Keratinocyte (primary cell): Measurements from ENCODE around the gene CPNE4.

ENCODE experiments used
- CTCF ChIP-seq, 3 experiments: IDR thresholded peaks in 1 of 3; conservative IDR thresholded peaks in 1 of 3; optimal IDR thresholded peaks in 1 of 3; 2 replicates in 2 of 3; 3 replicates in 1 of 3; pipeline versions ENCODE3 to v1.5.1; 2011; ENCODE audit warnings: low read length in 3 of 3, mild to moderate bottlenecking in 3 of 3, moderate library complexity in 2 of 3, control low read depth in 1 of 3, inconsistent platforms in 1 of 3; ENCODE audit not compliant: insufficient read depth in 2 of 3; ENCODE audit errors: extremely low read depth in 1 of 3
- EZH2 ChIP-seq: IDR thresholded peaks from one replicate; pipeline ENCODE4 v1.6.1; 2012; ENCODE audit warnings: inconsistent platforms, mild to moderate bottlenecking, low read length, moderate library complexity

GRCh38 chr3:132037581-132037980 lies 2.8 kb upstream of the CPNE4 start:
- TF ChIP-seq CTCF (optimal IDR thresholded peaks at IDR 0.05 in 1 of 3, IDR thresholded peaks at IDR 0.05 in 1 of 3, conservative IDR thresholded peaks at IDR 0.05 in 1 of 3; ENCODE audit: extremely low read depth in 1 of 3, insufficient read depth in 2 of 3, low read length in 3 of 3) (no peak), EZH2 (no peak)
